ENCODE results near the gene RALGAPA1.
A peak's percentile ranks its signal among the peaks of the same experiment; 100 is the strongest.

RALGAPA1 gene

GRCh38 chr14:35533357-35534207 lies 275.5 kb downstream of the RALGAPA1 start, which contains the start of gene INSM2:
INSM2 (plus strand) TSS chr14:35534164; CDS start chr14:35534253, 89 bp downstream.
- DNase-seq: peak; percentile 75

- DNase-seq: no peak
Observed at GRCh38 chr14:35532783-35533356, 276.2 kb downstream of the RALGAPA1 start.

- DNase-seq: no peak
Observed at GRCh38 chr14:35531960-35532747, 276.9 kb downstream of the RALGAPA1 start.

- no peak for DNase-seq
Observed at GRCh38 chr14:35526962-35527361, 282.1 kb downstream of the RALGAPA1 start.

DNA sequence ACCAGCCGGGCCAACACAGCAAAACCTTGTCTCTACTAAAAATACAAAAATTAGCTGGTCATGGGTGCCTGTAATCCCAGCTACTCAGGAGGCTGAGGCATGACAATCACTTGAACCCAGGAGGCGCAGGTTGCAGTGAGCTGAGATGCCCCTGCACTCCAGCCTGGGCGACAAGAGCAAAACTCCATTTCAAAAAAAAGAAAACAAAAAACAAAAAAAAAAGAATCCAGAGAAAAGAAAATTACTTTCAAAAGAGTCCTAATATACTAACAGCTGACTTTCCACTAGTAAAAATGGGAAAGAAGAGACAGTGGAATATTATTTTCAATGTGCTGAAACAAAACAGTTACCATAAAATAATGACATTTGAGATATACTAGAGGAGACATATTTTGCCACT lies 283.4 kb downstream of the RALGAPA1 start:
- no peak for DNase-seq

DNA sequence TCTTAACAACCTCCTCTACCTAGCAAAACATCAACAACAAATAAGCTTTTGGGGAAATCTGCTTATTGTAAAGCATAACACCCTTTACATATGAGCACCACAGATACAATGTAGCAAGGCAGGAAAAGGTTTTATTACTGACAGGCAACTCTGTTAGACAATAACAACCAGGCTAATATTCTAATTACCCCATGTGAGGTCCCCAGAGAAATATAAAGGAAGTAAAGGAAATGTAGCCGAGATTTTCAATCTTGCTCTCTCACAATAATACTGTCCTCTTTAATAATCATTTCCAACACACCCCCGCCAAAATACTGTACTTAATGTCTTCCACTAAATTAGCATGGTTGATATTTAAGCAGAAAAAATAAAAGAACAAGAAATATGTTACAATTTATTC lies 289.1 kb downstream of the RALGAPA1 start:
- DNase-seq: no peak

- DNase-seq: no peak
Observed at GRCh38 chr14:35515916-35516315, 293.2 kb downstream of the RALGAPA1 start.

DNA sequence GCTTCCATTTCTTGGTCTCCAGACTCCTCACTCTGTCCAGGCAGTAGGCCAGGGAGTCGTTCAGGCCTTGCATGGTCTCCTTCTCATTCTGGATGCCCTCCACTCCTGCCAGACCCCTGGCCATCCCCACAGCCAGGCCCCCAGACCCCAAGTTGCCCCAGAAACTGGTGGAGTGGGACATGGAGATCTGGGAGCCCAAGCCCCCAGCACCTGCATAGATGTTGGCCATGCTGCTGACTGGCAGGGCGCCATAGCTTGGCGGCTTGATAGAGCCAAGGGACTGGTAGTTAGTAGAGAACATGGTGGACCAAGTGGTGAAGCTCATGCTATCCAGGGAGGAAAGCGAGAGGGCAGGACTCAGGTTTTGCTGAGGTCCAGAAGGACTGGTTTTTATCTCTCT lies 296.3 kb downstream of the RALGAPA1 start:
- no peak for DNase-seq

- no peak for DNase-seq
Observed at GRCh38 chr14:35509846-35510245, 299.2 kb downstream of the RALGAPA1 start.

DNA sequence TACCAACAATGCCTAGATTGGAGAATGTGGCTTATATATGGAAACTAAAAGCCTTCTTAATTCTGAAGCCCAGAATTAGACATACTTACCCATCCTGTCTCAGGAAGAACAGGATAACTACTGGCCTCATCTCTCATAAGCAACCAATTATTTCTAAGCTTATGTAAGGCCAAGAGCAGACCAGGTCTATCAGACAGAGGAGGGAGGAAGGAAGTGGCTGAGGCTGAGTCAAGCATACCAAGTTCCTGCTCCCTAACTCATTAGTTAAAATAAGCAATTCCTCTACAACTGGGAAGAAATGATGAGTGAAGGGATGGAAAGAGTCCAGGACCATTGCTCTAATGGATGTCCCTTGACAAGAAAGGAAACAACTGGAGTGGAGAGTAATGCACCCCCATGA lies 302.2 kb downstream of the RALGAPA1 start:
- DNase-seq: no peak

- DNase-seq: no peak
Observed at GRCh38 chr14:35506461-35506860, 302.6 kb downstream of the RALGAPA1 start.

DNA sequence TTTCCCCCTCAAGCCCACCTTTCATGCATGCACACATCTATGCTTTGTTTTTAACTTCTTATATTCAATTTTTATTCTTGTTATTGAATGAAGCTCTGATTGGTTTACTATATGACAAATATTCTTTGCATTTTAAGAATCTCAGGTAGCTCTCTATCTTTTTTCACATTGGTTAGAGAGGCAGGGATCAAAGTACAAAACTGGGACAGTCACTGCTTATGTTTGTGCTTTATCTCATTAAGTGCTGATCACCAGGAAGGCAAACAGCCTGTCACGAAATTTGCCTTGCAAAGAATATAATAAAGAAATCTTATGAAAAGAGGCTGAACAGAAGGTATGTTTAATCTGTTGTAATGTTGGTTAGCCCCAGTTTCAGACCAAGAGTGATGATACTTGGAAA lies 304.8 kb downstream of the RALGAPA1 start:
- DNase-seq: no peak

DNA sequence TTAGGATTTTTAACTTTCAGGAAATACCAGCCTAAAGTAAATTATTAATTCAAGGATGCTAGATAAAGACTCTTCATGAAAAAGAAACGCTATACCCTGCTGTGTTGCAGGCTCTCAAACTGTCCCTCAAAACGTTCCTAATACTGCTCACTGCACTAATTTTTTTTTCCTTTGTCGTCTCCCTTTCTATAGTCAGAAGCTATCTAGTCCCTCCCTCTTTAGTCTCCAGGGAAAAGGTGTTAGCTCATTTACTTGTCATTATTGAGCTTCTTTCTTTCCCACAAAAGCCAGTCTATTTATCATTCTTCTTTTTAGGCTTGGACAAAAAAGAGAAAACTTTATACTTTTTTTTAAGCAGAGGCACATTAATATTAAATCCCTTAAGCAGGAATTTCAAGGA lies 305.4 kb downstream of the RALGAPA1 start:
- DNase-seq: no peak

- DNase-seq: no peak
Observed at GRCh38 chr14:35499180-35499579, 309.9 kb downstream of the RALGAPA1 start.

DNA sequence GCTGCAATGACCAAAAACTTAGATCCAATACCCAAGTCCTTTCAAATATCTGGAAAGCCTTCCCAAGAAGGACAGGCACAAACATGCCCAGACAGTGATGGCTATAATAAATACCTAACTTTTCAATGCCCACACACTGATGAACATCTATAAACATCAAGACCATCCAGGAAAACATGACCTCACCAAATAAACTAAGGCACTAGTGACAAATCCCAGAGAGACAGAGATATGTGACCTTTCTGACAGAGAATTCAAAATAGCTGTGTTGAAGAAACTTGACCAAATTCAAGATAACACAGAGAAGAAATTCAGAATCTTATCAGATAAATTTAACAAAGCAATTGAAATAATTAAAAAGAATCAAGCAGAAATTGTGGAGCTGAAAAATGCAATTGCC lies 313.8 kb downstream of the RALGAPA1 start:
- no peak for DNase-seq

GRCh38 chr14:35492569-35493014 lies 316.5 kb downstream of the RALGAPA1 start:
- DNase-seq: no peak

All from stimulated activated CD4-positive, alpha-beta T cell treated with anti-CD3 and anti-CD28 coated beads, Interleukin-4, amount 100 ng/mL, for 24 hours (primary cell).